IPS DF 19.7 (cell line): ENCODE results near the gene TIAM1.

ENCODE experiments used
- DNase-seq: peaks from one replicate; pipeline ENCODE4 v3.0.0-alpha.2; 2013; ENCODE audit warnings: low read depth, low spot score

The TIAM1 gene

DNA sequence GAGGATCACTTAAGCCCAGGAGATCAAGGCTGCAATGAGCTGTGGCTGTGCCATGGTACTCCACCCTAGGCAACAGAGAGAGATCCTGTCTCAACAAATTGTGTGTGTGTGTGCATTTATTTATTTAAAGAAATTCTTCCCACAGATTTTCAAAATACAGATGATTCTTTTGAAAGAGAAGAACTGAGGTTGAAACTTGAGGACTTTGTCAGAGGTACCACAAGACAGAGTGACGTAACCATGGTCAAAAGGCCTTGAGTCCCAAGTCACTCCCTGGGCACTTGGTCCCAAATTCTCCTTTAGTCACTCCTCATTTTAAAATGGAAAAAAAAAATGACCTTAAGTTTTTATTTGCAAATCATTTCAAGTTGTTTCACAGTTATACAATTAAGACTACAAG lies 57.4 kb downstream of the TIAM1 start:
- no peak for DNase-seq

DNA sequence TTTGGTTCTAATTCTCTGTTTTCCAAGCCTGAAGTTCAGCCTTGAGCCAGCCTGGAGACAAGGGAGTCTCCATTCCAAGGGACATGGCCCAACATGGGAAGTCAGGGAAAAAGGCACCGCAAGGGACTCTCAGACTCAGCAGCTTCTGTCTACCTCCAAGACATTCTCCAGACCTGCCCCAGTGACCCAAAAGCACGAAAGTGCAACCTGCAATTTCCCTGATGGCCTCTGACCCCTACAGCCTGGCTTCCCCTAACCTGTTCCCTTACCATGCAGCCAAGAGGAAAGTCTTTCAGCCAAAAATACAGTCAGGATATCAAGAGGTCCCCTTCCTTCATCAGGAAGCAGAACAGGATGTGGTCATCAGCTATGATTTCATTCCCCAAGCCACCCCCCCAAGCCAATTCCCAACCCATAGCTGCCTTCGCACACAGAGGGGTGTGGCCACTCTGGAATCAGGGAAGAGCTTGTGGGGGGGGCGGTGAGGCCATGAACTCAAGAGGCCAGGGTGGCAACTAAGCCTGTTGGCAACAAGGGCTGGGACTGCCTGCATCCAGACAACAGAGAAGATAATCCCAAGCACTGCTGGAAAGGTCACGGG lies 59.2 kb downstream of the TIAM1 start:
- no peak for DNase-seq

DNA sequence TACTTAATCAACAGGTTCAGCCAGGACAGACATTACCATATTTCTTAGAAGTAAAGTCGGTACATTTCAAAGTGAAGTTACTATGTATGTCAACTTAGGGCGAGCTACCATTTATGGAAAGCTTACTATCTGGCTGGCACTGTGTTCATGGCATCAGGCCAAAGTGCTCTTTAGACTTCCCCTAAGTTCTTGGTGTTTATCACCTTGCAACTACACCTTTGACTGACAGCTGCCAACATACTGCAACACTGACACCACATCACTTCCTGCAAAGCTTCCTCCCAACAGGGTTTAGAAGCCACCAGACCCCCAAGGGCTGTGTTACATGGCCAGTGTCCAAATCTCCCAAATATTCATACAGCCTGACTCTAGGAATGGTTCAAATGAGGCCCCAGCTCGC lies 61.0 kb downstream of the TIAM1 start:
- no peak for DNase-seq

DNA sequence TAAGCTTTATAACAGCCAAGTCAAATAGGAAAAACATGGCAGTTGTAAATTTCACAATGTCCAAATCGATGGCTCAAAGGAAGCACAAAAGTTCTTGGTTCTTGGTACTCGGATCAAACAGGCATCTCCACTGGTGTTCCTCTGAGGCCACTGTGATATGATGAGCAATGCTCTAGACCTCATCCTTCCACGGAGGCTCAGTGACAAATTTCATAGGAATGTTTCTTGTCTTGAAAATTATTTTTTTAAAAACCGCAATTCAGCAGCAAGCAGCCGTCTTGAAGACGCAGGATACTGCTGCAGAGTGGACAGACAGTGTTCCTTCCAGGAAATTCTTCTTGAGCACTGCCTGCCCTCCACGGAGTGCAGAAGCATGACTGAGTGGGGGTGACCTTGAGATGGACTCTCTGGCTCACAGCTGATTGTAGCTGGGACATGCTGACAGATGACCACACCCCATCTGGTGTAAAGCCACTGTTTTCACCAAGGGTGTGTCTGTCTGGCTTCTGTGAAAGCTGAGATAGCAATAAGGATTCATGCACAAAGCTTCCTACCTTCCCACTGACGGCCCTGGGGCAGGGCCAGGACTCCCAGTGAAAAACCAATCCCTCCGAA lies 61.9 kb downstream of the TIAM1 start:
- DNase-seq, result no peak

DNA sequence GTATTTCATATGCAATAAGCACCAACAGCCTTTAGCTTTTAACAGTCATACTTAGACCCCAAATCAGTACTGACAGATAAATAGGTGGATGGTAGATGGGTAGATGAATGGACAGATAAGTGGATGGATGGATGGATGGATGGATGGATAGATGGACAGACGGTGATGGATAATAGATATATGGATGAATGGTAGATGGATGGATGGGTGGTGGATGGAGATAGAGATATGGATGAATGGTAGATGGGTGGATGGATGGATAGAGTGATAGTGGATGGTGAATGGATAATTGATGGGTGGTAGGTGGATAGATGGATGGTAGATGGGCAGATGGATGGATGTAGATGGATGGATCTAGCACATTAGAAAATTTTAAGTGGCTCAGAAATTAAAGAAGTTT lies 62.5 kb downstream of the TIAM1 start:
- DNase-seq, result no peak

DNA sequence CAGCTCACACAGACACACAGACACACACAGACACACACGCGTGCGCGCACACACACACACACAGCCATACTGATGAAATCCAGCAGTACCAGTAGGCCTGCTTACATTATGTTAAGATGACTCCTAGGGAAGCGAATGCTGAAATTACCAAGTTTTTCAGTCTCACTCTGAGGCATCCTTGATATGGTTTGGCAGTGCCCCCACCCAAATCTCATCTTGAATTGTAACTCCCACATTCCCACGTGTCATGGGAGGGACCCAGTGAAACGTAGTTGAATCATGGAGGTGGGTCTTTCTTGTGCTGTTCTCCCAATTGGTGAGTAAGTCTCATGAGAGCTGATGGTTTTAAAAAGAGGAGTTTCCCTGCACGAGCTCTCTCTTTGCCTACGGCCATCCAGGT lies 64.1 kb downstream of the TIAM1 start:
- DNase-seq, result no peak

DNA sequence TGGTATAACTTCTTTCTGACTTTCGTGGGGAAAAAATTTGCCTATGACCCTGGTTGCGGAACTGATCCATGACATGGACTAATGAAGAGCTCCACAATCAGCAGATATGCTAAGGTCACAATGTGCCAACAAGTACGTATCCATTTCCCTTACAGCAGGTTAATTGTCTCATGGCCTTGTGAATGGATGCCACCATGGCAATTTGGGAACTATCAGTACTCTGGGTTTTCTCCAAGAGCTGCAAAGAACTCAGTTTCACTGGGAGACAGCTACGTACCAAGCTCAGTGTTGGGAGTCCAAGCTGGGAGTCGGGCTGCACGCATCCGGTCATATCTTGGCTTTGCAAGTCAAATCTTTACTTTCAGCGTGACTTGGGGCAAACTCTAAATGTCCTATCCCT lies 64.8 kb downstream of the TIAM1 start:
- DNase-seq, result no peak

DNA sequence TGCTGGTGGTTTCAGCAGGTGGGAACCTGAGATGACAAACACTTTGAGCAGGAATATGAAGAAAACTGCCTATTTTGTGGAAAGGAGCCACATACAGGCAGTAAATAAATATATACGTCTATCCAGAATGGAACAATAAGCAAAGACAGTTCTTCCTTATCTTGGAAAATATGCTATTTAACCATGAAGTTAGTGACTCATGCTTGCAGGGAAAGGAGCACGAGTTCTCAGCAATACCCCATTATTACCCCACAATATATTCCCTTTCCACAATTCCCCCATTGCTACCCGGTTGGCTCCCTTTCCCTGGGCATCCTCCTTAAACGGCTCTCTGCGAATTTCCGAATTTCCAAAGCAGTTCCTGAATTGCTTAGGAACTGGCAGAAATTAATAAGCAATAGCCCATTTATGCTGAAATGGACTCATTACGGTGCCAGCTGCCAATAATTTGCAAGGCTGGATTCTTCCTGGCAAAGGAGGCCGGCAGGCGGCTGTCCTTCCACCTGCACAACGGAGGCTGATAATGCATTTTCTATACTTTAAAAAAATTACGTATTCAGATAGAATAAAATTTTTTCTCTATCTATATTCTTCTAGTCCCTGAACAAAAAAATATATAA lies 65.4 kb downstream of the TIAM1 start:
- DNase-seq, result no peak

DNA sequence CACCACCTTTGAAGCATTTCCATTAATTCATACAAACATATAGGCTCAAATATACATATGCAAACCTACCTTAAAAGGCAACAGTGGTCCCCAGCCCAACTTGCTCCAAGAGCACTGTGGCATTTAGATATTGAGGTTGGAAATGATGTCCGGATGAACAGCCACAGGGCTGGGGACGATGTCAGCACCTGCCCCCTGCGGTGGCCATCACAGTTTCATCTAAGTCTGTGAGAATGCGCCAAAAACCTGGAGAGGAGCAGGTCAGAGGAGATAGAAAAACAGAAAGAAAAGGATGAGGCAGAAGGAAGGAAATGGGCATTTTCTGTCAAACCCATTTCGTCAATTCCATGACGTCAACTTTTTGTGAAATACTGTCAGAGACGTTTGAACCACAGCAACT lies 67.4 kb downstream of the TIAM1 start:
- no peak for DNase-seq

DNA sequence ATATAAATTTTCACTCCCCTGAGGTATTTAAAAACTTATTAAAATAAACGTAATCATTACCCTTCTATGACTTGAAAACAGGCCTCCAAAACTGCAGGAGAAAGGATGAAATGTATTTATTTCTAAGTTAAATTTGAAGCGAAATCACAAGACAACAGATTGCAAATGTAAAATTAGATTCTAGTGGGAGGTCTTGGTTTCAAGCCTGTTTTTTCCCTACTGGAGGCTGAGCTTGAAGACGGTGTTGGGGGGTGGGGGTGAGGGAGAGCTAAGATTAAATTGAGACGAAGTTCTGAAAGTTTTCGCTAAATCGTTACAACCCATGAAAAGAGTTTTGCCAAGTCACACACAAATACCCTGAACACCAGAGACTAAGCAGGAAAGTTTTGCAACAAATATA lies 68.2 kb downstream of the TIAM1 start:
- DNase-seq, result no peak

DNA sequence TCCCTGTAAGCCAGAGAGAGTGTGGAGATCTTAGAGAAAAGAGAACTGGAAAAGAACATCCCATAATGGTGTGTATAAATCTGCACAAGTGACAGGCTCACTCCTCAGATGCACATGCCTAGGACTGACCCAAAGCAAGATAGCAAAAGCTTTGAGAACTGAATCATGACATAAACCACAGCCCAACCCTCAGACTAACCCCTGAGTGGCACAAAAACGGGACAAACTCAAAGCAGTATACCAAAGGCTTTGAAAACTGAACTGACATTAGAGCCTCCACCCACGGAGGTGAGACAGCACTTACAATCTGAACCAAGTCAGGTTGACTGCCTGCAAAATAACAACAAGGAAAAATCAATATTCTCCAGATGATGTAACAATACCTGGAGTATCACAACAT lies 70.8 kb downstream of the TIAM1 start:
- DNase-seq, result no peak

DNA sequence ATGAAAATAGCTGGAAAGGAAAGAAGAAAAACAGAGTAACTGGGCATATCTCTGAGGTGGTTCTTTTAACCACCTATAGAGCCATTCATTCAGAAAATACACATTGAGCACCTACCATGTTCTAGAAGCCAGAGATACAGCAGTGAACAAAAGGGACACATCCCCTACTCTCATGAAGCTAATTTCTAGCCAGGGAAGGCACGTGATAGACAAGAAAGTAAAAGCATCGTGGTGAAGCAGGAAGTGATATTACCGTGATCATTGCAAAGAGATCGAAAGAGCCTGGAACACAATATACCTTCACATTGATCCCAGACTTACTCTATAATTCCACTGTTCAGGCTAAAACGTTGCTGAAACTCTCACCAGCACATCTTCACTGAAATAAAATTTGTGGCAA lies 76.0 kb downstream of the TIAM1 start:
- DNase-seq, result no peak

DNA sequence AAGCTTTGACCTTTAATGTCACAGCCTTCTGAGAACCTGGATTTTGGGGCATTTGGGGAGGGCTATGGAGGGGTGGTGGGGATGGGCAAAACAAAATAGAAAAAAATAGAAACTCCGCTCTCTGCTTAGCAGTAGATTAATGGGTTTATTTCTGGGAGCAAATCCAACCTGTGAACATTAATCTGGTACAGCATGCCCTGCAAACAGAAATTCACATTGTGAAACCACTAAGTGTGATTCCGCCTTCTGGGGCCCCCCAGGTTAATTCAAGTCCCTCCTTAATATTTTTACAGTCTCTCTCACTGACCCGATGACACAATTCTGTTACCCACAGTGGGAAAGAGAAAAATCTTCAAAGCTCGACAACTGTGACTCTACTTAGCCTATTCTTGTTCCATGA lies 76.4 kb downstream of the TIAM1 start:
- no peak for DNase-seq

DNA sequence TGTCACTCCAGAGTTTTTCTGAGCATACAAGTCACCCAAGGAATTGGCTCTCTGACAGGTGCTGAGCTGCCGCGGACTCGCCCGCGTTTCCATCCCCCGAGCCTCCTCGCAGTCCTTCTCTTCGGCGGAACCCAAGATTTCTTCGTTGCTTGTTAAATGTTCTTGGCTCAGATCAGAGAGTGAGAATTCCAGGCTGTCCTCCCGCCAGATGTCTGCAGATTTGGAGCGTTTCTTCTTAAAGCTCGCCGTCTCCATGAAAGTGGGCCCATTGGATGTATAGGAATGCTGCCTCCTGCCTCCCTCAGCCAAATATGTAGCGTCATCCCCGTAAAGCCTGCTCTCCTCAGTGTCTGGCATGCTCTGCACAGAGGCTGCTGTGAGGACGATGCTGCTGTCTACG lies 77.8 kb downstream of the TIAM1 start:
- DNase-seq, result no peak

DNA sequence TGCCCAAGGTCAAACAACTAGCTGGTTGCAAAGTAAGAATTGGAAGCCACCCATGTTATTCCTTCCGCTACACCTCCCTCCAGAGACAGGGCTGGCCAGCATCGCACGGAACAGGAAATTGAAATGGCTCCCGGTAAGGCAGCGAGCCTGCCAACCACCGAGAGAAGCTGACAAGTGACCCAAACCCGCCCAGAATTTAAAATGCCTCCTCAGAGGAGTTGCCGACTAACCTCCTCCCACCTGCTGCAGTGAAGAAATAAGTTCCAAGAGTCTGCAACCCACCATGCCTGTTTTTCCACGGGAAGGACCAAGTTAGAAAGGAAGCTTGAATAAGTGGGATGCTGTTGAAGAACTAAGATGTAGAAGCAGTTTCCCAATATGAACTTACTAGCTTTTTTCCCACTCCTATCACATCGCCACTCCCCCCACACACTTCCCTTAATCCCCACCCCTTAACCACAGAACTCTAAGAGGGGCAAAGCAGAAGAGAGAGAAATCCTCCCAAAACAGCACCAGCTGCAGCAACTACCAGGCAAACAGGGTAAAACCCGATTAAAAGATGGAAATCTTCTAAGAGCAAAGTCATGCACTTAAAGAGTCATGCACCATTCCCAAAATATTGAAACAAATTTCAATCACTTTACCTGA lies 78.6 kb downstream of the TIAM1 start:
- DNase-seq, result no peak

DNA sequence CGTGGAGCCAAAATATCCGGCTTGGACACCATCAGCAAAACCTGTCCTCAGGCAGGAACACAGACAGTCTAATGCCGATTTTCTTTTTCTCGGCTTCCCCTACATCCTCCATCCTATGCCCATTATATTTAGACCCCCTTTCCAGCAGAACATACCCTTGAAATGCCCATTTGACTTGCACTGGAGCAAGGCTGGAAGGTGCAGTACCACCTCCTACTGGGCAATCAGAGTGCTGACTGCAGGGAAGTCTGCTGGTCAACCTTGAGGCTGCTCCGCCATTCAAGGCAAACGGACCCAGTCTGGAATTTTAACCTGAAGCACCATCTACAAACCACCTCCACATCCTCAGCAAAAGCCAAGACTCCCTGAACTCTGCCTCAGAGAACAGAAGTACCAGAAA lies 79.5 kb downstream of the TIAM1 start:
- no peak for DNase-seq

DNA sequence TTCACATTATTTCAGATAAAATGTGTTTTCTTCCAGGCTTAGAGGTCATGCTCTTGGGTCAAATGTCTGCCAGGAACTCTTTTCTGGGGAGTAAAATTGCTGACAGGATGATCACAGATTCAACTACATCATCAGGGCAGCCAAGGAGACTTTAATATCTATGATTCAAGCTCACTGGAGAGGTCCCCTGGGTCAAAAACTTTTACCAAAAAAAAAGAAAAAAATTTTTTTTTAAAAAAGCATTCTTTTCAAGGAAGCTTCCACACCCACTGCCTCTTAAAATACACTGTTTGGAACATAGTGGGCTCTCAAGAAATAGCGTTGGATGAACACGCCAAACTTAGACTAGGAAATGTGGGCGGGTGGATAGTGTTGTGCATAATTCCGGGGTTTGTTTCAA lies 81.3 kb downstream of the TIAM1 start:
- no peak for DNase-seq

DNA sequence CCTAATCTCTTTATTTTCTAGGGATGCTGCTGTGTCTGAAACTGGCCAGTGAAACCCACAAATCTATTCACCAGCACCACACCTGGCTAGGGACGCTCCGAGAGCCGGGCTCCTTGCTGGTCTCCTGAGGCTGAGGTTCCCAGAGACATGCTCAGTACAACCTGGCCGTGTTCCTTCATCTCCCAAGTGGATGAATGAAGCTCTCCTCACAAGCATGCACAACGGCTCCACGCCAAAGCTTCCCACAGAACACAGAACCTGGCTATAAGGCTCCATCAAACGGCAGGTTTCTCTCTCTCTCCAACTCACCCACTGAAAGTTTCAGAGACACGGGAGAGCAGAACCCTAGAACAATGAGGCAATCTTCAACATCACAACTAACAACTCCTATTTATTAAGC lies 82.3 kb downstream of the TIAM1 start:
- DNase-seq, result no peak

DNA sequence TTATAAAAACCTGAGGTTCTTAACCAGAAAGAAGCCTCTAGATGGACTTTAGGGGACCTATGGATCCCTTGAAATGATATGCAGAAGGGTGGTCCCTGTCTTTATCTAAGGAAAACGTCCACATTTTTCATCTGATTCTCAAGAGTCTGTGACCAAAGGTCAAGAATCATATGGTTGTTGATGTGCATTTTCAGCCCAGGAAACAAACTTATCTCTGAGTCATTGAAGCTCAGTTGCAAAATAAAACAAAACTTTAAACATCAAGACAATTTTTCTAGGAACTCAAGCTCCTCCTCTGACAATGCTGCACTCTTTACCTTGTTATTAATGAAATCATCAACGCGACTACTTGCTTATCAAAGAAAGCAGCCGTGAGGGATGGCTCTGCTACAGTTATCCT lies 83.3 kb downstream of the TIAM1 start:
- DNase-seq, result no peak

DNA sequence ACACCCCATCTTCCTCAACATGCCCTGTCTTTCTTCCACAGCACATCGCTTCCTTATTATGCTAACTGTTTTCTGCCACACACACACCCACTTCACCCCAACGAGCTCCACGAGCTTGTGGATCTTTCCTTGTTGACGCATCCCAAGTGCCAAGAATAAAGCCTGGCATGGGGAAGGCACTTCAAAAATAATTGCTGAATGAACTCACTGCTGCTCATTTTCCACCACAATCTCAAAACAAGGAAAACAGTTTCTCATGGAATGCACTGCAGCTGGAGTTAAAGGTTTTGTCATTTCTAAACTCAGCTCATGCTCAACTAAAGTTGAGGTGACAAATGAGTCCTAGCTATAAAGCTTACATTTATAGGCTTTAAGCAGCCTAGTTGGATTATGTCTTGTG lies 86.0 kb downstream of the TIAM1 start:
- no peak for DNase-seq

DNA sequence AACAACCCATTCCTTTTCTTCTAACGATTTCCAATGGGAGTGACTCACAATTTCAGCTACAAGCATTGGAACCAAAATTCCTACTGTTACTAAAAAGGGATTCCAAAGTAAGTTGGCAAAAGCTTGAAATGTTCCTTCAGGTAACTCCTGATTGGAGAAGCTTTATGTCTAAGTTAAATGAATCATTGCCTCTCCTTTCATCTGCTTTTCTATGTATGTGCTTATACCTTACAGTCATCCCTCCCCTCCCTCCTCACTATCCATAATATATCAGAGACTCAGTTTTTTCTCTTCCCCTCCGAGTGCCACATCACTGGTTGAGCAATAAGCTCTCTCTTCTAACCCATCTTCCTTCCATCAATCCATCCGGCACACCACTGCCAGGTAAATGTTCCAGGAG lies 86.8 kb downstream of the TIAM1 start:
- DNase-seq, result no peak

DNA sequence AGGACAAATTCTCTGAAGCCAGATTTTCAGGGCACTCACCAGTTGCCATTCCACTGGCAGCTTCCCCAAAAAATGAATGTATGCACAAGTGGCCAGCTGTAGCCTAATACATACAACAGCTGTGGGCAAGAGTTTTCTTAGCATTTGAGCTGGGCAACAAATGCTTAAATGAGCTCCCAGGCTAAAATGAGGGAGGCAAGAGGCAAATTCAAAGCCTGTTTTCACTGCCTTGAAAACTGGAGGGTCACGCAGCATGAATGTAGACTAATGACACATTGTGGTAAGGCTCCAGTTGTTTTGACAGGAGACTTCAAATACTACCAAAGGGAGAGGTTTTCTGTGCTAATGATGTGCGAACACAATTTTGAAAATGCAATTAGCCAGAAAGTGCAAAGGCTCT lies 88.2 kb downstream of the TIAM1 start:
- no peak for DNase-seq

DNA sequence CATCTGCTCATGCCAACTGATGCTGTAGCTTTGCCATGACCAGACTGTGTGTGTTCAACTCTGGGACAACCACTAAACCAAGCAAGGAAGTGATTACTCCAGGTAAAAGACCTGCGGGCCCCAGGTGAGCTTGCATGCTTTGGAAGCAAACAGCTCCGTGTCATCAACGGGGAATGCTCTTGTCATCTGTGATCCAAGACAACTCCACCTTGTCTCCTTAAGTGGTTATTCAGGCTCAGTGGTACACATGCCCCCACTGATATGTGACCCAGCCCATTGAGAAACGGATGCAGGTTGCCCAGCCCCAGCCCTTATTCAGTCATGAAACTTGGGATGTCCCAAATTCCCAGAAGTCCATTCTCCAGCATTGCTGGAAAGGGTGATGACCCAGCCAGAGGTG lies 89.0 kb downstream of the TIAM1 start:
- no peak for DNase-seq
